Body of pancreas (tissue), 4 donors: ENCODE data around the gene SEMA4D. TPM values are rescaled to one million over a fixed set of nuclear protein-coding genes. Genes with fewer than 3 reads are reported as not detected.

ENCODE experiments used
- ATAC-seq: fragments of 150-250 bp; one replicate; pipeline ENCODE4 v1.9.1; 2016
- DNase-seq, 4 donors: peaks; one replicate each; pipeline ENCODE4 v3.0.0-alpha.2; 2019
- H3K27ac ChIP-seq, 4 donors: fragments of 200-600 bp; sonication (generic); 1 replicate in 3 of 4; 2 replicates in 1 of 4; pipeline versions ENCODE4 v1.5.1 to v1.6.1; 2016 to 2019; ENCODE audit warnings: mild to moderate bottlenecking in 1 of 4, mixed read lengths in 1 of 4, moderate library complexity in 1 of 4
- H3K27me3 ChIP-seq, 2 donors: fragments of 200-600 bp; sonication (generic); one replicate each; pipeline ENCODE4 v1.6.0; 2016; ENCODE audit warnings: mild to moderate bottlenecking in 1 of 2
- H3K36me3 ChIP-seq, 2 donors: fragments of 200-600 bp; sonication (generic); replicated peaks in 1 of 2; 2 replicates each; pipeline ENCODE4 v1.5.1; 2016; ENCODE audit warnings: low read depth in 2 of 2; ENCODE audit not compliant: insufficient read depth in 1 of 2
- H3K4me1 ChIP-seq: fragments of 200-600 bp; sonication (generic); one replicate; pipeline ENCODE4 v1.6.0; 2016
- H3K4me3 ChIP-seq, 2 donors: fragments of 200-600 bp; sonication (generic); 1 replicate in 1 of 2; 2 replicates in 1 of 2; pipeline ENCODE4 v1.5.1; 2016 to 2019
- H3K9me3 ChIP-seq, 3 donors: fragments of 200-600 bp; sonication (generic); 1 replicate in 2 of 3; 2 replicates in 1 of 3; pipeline ENCODE4 v1.5.1; 2016
- POLR2A ChIP-seq, 3 donors: fragments of 450-650 bp; IDR thresholded peaks; one replicate each; pipeline ENCODE4 v1.6.1; 2016; ENCODE audit warnings: antibody characterized with exemption in 3 of 3, mild to moderate bottlenecking in 2 of 3
- WGBS, 2 donors: methylation state at CpG; one replicate each; pipeline ENCODE4 v1.1.5; 2017; 5-methylcytosine and 5-hydroxymethylcytosine counted together
- intact Hi-C: fragments of 100-400 bp; cut with DNase I; formaldehyde crosslinking; loops from one replicate; pipeline ENCODE4 v1.15.1; 2023
- total RNA-seq, 2 donors: library from RNA; depleted of rRNA; stranded (reverse); fragments of >200 nt; gene quantifications; one replicate each; pipeline ENCODE4 v1.1.0, GENCODE V29; 2016
- TF ChIP-seq, protein P1 (sequence below), 7 experiments: fragments of 450-650 bp in 4 of 7; fragments of 200-600 bp in 3 of 7; sonication (generic) in 3 of 7; IDR thresholded peaks; one replicate each; pipeline ENCODE4 v1.5.1; 2016 to 2019; ENCODE audit warnings: antibody characterized with exemption in 7 of 7

The SEMA4D gene
- total RNA-seq, 2 donors from 2014 or later, result 15.6 to 18.1 TPM

DNA sequence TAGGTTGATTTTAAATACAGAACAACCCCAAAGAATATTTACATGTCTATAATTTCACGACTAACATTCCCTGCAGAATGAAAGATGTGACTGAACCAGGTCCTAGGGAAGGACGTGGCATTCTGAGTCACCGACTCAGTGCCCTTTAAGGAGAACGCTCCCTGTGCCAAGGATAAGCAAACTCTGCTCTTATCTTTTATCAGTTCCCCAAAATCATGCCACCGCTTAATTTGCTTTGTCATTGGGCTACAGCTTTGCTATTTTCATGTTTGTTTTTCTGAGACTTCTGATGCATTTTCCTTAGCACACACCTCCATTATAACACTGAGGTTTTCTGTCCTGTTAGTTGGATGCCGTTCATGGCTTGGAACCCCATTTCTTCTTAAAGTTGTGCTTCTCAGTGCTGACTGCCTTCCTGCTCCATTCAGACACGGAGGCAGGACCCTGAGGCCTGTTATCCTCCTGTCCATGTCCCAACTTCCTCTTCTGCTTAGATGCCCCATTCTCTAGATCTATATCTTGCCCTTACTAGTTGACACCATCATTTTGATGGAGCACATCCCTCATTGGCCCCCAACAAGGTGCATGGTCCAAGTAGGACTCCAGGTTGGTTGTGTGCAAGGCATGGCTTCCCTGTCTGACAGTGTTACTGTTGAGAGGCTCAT is 11.2 kb upstream of the SEMA4D start:
- intact Hi-C loops, result no loop called here
- DNase-seq (no peak), ATAC-seq (no peak)
- 59 to 75% methylated on average over 7 of the region's 7 CpGs for WGBS, 2 donors
- Histone ChIP-seq H3K27ac (no peak overlapping the region), H3K4me3 (no peak overlapping the region), H3K4me1 (peaks cover 7% of the 10 kb centered on the region), H3K36me3 (no peaks in the 10 kb centered on the region), H3K27me3 (no peaks in the 10 kb centered on the region), H3K9me3 (no peaks in the 10 kb centered on the region)
- no peak for TF ChIP-seq POLR2A (IDR thresholded peaks at IDR 0.05)
- TF ChIP-seq, protein P1, sequence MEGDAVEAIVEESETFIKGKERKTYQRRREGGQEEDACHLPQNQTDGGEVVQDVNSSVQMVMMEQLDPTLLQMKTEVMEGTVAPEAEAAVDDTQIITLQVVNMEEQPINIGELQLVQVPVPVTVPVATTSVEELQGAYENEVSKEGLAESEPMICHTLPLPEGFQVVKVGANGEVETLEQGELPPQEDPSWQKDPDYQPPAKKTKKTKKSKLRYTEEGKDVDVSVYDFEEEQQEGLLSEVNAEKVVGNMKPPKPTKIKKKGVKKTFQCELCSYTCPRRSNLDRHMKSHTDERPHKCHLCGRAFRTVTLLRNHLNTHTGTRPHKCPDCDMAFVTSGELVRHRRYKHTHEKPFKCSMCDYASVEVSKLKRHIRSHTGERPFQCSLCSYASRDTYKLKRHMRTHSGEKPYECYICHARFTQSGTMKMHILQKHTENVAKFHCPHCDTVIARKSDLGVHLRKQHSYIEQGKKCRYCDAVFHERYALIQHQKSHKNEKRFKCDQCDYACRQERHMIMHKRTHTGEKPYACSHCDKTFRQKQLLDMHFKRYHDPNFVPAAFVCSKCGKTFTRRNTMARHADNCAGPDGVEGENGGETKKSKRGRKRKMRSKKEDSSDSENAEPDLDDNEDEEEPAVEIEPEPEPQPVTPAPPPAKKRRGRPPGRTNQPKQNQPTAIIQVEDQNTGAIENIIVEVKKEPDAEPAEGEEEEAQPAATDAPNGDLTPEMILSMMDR (IDR thresholded peaks at IDR 0.05), result no peak

DNA sequence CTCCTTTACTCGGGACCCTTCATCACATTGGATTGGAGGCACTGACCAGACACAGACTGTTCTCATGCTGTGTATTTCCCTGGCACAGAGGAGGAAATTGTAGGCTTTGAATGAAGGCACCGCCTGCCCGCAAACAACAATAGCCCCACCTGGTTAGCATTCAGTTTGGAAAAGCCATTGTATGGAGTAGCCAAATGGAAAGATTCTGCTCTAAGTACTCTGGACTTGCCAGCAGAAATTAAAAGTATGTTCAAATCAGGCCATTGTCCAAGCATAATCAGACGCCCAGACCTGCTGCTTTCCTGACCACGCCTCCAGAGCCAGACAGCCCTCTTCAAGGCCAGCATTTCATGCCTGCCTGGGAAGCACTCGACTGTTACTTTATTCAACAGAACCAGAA is 8.0 kb upstream of the SEMA4D start:
- DNase-seq (peak; percentile 55 to 74 (median 64)), ATAC-seq (peak; percentile 71)
- H3K27me3 ChIP-seq, result no peaks in the 10 kb centered on the region
- no peaks in the 10 kb centered on the region for H3K36me3 ChIP-seq
- intact Hi-C loops, result no loop called here
- H3K27ac ChIP-seq, result peak overlapping the region in 2 of 4 donors; percentile 10 to 19
- no peak for TF ChIP-seq POLR2A (IDR thresholded peaks at IDR 0.05)
- TF ChIP-seq, protein P1 (IDR thresholded peaks at IDR 0.05), result no peak
- WGBS, 2 donors, result 24 to 27% methylated on average over 6 of the region's 6 CpGs
- H3K9me3 ChIP-seq, result no peaks in the 10 kb centered on the region
- H3K4me3 ChIP-seq, result no peak overlapping the region
- peaks cover 7% of the 10 kb centered on the region for H3K4me1 ChIP-seq

DNA sequence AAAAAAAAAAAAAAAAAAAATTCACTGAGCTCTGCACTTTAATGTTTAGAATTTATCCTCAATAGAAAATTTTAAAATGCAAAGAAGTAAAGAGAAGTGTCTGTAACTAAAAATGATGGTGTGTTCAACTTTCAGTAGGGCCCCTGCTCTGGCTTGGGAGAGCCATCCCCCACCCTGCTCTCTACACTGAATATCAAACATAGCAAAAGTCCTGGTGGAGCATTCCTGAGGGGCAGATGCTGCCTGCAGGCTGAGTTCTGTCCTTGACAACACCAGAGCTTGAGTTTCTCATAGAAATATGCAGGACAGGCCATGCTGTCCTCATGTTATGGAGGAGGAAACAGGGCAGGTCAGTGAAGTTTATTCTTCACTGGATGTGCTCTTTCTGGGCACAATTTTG is 7.1 kb upstream of the SEMA4D start:
- no peak for ATAC-seq
- no peak for DNase-seq
- TF ChIP-seq POLR2A (IDR thresholded peaks at IDR 0.05), result no peak
- TF ChIP-seq, protein P1 (IDR thresholded peaks at IDR 0.05), result no peak
- H3K9me3 ChIP-seq, result no peaks in the 10 kb centered on the region
- H3K27me3 ChIP-seq, result no peaks in the 10 kb centered on the region
- no peak overlapping the region for H3K27ac ChIP-seq
- intact Hi-C loops, result no loop called here
- H3K36me3 ChIP-seq, result no peaks in the 10 kb centered on the region
- peaks cover 7% of the 10 kb centered on the region for H3K4me1 ChIP-seq
- H3K4me3 ChIP-seq, result no peak overlapping the region

DNA sequence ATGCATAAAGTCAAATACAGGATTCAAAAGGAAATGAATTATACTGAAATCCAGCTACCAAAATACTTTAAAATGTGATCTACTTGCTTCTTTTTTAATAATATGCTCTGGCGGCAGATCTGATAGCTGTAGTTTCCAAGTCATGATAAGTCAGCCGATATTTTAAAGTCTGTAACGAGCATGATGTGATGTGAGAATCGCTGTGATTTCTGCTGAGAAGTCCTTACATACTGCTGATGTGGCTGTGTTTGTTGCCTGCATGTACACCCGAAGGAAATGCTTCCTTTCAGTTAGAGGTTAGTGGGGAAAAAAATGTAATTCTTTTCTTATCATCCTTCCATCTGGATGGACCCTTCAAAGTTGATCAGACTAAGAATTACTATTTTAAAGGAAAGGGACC is 4.8 kb upstream of the SEMA4D start:
- ATAC-seq, result no peak
- no peak for DNase-seq
- intact Hi-C loops, result no loop called here
- Histone ChIP-seq H3K27me3 (no peaks in the 10 kb centered on the region), H3K27ac (no peak overlapping the region), H3K4me1 (peaks cover 7% of the 10 kb centered on the region), H3K9me3 (no peaks in the 10 kb centered on the region), H3K4me3 (no peak overlapping the region), H3K36me3 (no peaks in the 10 kb centered on the region)
- WGBS, 2 donors, result 53 to 58% methylated on average over 5 of the region's 5 CpGs
- no peak for TF ChIP-seq POLR2A (IDR thresholded peaks at IDR 0.05)
- TF ChIP-seq, protein P1 (IDR thresholded peaks at IDR 0.05), result no peak

DNA sequence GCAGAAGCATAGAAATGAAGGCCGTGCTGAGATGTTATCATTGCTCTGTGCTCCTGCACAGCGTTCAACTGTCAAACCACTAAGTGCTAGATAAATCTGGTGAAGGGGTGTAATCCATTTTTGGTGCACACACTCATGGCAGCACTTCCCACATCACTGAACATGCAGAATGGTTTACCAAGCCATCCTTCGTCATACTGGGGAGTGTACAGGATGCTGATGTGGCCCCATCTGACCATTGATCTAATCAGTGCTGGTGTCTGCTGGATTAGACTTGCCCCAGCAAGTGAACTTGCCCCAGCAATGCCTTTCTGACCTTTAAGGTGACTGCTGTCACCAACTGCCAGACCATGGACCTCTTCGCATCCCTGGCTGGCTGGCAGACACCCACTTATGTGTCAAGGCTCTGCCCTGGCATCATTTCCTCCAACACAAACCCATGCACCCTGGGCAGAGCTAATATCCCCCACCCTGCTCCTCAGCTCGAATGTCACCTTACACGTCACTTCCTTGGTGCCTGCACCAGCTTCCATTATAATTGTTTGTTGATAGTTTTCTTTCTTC is 4.2 kb upstream of the SEMA4D start:
- H3K27me3 ChIP-seq, result no peaks in the 10 kb centered on the region
- ATAC-seq, result no peak
- no peak overlapping the region for H3K4me3 ChIP-seq
- 79 to 80% methylated on average over 5 to 6 of the region's 6 CpGs for WGBS, 2 donors
- H3K4me1 ChIP-seq, result peaks cover 7% of the 10 kb centered on the region
- H3K9me3 ChIP-seq, result no peaks in the 10 kb centered on the region
- H3K27ac ChIP-seq, result no peak overlapping the region
- no peak for DNase-seq
- intact Hi-C loops, result no loop called here
- H3K36me3 ChIP-seq, result no peaks in the 10 kb centered on the region
- no peak for TF ChIP-seq POLR2A (IDR thresholded peaks at IDR 0.05)
- TF ChIP-seq, protein P1 (IDR thresholded peaks at IDR 0.05), result no peak
